AG08396 (cell line): ENCODE data around the gene SPRYD7.
A peak's percentile ranks its signal among the peaks of the same experiment; 100 is the strongest.
"Not testable (repeated sequence)": the region's sequence is repeated elsewhere in the genome, so short reads cannot be mapped to it uniquely, and the experiment has no call there.

Experiments used
- DNase-seq: peaks from one replicate; pipeline ENCODE4 v3.0.0; 2012; ENCODE audit warnings: low spot score, mixed read lengths

The SPRYD7 gene, protein sequence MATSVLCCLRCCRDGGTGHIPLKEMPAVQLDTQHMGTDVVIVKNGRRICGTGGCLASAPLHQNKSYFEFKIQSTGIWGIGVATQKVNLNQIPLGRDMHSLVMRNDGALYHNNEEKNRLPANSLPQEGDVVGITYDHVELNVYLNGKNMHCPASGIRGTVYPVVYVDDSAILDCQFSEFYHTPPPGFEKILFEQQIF

DNA sequence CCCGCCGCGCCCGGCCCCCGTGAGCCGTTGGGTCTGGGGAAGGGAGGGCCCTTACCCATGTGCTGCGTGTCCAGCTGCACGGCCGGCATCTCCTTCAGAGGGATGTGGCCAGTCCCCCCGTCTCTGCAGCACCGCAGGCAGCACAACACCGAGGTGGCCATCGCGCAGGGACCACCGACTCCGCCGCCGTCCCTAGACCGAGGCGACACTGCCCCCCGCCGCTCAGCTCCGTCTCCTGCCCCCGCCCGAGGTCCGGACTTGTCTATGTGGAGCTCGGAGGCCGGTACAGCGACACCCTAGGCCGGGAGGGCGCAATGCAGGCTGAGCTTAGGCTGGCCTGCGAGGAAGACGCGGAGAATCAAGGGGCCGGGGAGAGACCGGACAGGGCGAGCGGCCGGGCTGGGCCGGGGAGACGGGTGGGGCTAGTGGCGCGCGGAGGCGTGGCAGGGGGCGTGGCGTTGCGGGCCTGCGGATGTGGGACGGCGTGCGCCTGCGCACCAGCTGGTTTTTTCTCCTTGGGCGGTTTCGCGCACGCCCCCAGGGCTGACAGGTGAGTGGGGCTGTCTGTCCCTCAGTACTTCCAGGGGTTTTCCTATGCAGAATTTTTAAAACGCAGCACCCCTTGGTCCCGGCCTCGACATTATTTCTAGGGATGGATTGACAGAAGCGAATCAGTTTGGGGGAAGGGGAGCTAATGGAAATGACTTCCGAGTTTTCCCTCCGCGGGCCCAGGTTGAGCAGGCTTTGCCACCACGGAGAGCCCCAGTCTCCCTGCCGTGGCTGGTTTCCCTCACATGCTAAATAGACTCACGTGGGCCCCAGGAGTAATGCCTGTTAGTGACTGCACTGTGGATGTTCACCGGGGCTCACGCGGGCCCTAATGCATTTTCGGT, at the start of gene SPRYD7:
Gene SPRYD7 (minus strand): TSS at position 266 of the 893 bp plus-strand sequence. CDS start 105 bp downstream, at position 161.
- DNase-seq = peak; percentile 98

DNA sequence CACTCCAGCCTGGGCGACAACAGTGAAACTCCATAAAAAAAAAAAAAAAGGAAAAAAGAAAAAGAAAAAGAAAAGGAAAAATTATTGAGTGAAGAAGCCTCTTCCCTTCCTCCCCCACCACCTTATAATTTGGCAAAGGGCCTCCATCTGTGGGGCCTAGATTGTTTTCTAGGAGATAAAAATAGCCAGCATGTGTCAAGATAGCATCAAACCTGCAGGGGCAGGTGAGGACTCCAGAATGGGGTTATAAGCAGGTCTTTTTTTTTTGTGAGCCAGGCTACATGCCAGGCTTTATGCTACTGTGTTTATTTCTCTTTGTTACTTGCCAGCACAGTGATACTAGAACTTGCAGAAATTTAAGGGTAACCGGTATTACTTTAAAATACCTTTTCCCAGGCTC, 49.0 kb upstream of the SPRYD7 start:
- no peak for DNase-seq

- DNase-seq = no peak
Observed at GRCh38 chr13:49980266-49980665, 44.1 kb upstream of the SPRYD7 start.

- DNase-seq = no peak
Observed at GRCh38 chr13:49977992-49978391, 41.9 kb upstream of the SPRYD7 start.

- peak; percentile 59 for DNase-seq
Observed at GRCh38 chr13:49976314-49977258, 40.4 kb upstream of the SPRYD7 start.

DNA sequence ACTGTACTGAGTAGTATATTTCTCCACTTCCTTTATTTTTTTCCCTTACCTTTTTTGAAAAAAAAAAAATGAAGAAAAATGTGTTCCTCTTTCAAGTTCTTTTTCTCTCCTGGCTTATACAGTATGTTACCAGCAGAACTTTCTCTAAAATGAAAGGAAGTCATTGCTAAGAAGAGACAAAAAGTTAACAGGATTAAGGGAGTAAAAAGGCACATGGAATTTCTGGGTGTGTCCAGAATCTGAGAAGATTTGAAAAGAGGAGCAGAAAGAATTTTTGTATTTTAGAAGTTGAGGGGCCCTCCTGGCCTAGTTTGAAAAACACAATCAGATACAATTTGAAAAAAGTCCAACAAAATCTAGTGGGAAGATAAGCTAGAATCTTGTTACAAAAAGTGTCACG, 39.7 kb upstream of the SPRYD7 start:
- no peak for DNase-seq

DNA sequence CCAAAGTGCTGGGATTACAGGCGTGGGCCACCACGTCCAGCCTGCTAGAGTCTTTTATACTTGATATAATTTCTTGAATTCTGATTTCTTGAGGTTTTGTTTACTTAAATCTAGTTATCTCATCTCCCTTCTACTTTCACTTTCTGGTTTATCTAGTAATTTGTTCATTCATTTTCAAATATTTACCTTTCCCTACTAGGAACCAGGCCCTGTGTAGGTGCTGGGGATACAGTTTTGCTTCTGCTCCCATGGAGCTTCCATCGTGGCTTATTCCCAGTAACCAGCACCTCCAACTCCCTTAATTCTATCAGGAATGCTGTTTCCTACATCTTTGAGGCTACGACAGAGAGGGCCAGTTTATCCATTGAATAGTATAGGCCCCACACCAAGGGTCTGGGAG, 36.6 kb upstream of the SPRYD7 start:
- no peak for DNase-seq

DNA sequence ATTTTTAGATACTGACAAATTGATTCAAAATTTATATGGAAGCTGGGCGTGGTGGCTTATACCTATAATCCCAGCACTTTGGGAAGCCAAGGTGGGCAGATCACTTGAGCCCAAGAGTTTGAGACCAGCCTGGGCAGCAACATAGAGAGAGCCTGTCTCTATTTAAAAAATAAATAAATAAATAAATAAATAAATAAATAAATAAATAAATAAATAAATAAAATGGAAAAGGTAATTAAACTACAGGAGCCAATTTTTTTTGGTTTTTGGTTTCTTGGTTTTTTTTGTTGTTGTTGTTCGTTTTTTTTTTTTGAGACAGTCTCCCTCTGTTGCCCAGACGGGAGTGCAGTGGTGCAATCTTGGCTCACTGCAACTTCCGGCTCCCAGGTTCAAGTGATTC, 31.3 kb upstream of the SPRYD7 start:
- DNase-seq = no peak

- no peak for DNase-seq
Observed at GRCh38 chr13:49958321-49958720, 22.2 kb upstream of the SPRYD7 start.

DNA sequence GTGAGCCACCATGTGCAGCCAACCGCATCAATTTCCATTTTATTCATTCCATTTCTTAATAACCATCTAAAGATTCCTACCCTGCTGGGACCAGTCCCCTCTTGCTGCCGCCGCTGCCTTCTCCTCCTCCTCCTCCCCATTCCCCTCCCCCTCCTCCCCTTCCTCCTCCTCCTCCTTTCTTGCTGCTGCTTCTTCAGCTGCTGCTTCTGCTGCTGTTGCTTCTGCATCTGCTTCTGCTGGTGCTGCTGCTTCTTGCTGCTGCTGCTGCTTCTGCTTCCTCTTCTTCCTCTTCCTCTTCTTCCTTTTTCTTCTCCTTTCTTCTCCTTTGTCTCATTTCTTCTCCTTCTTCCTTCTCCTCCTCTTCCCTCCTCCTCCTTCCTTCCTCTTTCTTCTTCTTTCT, 20.0 kb upstream of the SPRYD7 start:
- no peak for DNase-seq

GRCh38 chr13:49954674-49955455, 18.7 kb upstream of the SPRYD7 start:
- DNase-seq = no peak

DNA sequence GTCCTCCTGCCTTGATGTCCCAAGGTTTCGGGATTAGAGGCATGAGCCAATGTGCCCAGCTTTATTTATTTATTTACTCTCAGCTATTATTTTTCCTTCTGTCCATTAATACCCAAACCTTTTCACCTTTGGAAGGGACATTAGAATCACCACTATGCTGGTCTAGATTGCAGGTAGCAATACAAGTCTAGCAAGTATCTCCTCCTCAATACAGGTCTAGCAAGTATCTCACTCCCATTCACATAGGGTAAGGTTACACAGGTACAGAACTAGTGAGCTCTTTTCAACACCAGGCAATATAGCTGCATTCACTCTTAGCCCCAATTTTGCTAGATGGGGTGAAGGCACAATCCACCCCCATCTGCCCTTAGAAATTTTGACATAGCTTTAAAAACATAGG, 17.4 kb upstream of the SPRYD7 start:
- no peak for DNase-seq

DNA sequence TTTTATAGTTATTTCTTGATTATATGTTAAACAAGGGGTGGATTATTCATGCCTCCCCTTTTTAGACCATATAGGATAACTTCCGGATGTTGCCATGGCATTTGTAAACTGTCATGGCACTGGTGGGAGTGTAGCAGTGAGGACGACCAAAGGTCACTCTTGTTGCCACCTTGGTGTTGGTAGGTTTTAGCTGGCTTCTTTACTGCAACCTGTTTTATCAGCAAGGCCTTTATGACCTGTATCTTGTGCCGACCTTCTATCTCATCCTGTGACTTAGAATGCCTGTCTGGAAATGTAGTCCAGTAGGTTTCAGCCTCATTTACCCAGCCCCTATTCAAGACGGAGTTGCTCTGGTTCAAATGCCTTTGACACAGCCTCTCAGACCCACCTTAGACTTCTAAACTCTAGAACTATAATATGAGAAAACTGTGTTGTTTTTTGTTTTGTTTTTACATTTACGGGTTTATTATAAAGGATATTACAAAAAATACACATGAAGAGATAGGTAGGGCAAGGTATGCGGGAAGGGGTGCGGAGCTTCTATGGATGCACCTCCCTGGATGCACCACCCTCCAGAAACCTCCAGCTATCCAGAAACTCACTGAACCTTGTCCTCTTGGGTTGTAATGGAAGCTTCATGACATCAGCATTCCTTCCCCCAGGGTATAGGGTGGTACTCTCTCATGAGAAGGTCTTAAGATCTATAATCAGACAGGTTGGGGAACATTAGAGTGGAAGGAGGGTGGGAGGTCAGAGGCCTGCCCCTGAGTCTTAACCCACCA, 15.8 kb upstream of the SPRYD7 start:
- DNase-seq = no peak

DNA sequence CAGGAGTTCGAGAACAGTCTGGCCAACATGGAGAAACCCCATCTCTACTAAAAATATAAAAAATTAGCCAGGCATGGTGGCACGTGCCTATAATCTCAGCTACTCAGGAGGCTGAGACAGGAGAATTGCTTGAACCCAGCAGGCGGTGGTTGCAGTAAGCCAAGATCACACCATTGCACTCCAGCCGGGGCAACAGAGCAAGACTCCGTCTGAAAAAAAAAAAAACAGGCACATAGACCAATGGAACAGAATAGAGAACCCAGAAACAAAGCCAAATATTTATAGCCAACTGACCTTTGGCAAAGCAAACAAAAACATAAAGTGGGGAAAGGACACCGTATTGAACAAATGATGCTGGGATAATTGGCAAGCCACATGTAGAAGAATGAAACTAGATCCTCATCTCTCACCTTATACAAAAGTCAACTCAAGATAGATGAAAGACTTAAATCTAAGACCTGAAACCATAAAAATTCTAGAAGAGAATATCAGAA, 12.7 kb upstream of the SPRYD7 start:
- not testable (repeated sequence) for DNase-seq

DNA sequence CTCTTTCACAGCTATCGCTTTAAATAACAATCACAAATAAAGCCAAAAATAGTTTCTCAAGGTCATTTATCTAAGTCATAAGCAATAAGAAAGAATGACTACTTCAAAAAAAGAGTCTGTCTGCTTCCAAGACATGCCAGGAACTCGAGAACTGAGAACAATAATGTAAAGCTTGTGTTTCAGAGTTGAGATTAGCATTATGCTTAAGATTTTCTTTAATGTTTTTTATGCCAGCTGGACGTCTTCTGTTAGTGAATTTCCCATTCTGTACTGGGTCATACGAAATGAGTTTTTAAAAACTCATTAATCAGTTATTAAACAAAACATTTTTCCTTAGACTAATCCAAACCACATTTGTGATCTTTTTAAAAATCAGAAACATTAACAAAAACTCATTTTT, 3.2 kb upstream of the SPRYD7 start:
- DNase-seq = no peak

- no peak for DNase-seq
Observed at GRCh38 chr13:49938921-49939320, 2.8 kb upstream of the SPRYD7 start.

- no peak for DNase-seq
Observed at GRCh38 chr13:49938314-49938713, 2.2 kb upstream of the SPRYD7 start.

DNA sequence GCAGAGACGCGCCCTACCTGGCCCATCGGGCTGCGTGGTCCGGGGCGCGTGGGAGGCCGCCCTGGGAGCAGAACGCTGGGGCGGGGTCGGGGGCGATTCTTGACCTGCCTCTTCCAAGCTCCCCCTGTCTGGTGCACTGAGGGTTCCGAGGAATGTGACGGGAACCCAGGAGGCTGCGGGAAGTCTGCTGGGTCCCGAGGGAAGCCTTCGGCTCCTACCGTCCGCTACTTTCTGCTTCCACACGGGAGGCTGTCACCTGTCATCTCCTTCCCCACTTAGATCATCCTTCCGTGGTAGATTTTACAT, 781 bp upstream of the SPRYD7 start:
- DNase-seq = no peak

- peak; percentile 58 for DNase-seq
Observed at GRCh38 chr13:49935171-49936074, 717 bp downstream of the SPRYD7 start.

- DNase-seq = no peak
Observed at GRCh38 chr13:49933511-49933910, 2.6 kb downstream of the SPRYD7 start.
